Activated CD4-positive, alpha-beta memory T cell treated with anti-CD3 and anti-CD28 coated beads for 36 hours (primary cell): Measurements from ENCODE around the gene ENTREP3. TPM values are rescaled to one million over a fixed set of nuclear protein-coding genes. Genes with fewer than 3 reads are reported as not detected.

Source experiments
- CTCF ChIA-PET: fragments of 350-600 bp; sonication (Branson Sonifier 250); formaldehyde crosslinking; loops from one replicate; lab custom pipeline; 2021; ENCODE audit warnings: antibody characterized with exemption, inconsistent platforms; lab: Charles Lee
- POLR2A ChIA-PET: fragments of 350-600 bp; sonication (Branson Sonifier 250); formaldehyde crosslinking; loops from one replicate; lab custom pipeline; 2021; ENCODE audit warnings: antibody characterized with exemption; lab: Charles Lee
- DNase-seq: peaks from one replicate; pipeline ENCODE4 v3.0.0-alpha.2; 2020
- H3K27ac Mint-ChIP-seq: one replicate; pipeline ENCODE4 v1.8.0; 2021; ENCODE audit warnings: mixed read lengths
- H3K27me3 Mint-ChIP-seq: one replicate; pipeline ENCODE4 v1.8.0; 2021; ENCODE audit warnings: mixed read lengths
- H3K36me3 Mint-ChIP-seq: one replicate; pipeline ENCODE4 v1.8.0; 2021; ENCODE audit warnings: mixed read lengths
- H3K4me1 Mint-ChIP-seq: one replicate; pipeline ENCODE4 v1.8.0; 2021; ENCODE audit warnings: low read depth, mixed read lengths
- H3K4me3 Mint-ChIP-seq: one replicate; pipeline ENCODE4 v1.8.0; 2021; ENCODE audit warnings: mild to moderate bottlenecking, mixed read lengths
- H3K9me3 Mint-ChIP-seq: one replicate; pipeline ENCODE4 v1.8.0; 2021; ENCODE audit warnings: mixed read lengths
- intact Hi-C: fragments of 100-400 bp; cut with micrococcal nuclease; formaldehyde crosslinking; loops from one replicate; pipeline ENCODE4 v1.15.1; 2023
- total RNA-seq, 2 experiments: library from RNA; stranded (reverse); gene quantifications; one replicate each; pipeline ENCODE4 v1.2.3, GENCODE V29; 2021

The ENTREP3 gene
- total RNA-seq, 2 experiments from 2014 or later, result 32.9 to 34.1 TPM

DNA sequence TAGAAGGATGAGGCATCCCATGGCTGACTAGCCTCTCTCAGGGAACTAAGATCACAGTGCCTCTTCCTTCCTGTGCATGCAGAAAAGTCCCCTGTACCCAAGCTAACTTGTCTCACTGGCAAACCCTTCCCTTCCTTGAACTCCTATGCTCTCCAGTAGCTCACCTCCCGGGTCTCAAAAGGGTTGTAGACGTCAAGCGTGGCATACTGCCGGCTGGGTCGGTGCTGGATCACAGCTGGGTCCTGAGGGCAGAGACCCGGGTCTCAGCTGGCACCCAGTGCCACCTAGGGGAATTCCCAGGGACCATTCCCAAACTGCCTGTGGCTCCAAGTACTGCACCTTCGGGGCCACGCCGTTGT, 6.2 kb upstream of the ENTREP3 start:
- Mint-ChIP-seq H3K27me3 (no peaks in the 10 kb centered on the region), H3K27ac (peak overlapping the region; percentile 88), H3K36me3 (peaks cover 66% of the 10 kb centered on the region), H3K9me3 (no peaks in the 10 kb centered on the region), H3K4me1 (peaks cover 24% of the 10 kb centered on the region), H3K4me3 (peak overlapping the region; percentile 98)
- peak; percentile 52 for DNase-seq
- intact Hi-C loops, result no loop called here
- POLR2A ChIA-PET, result interaction anchor here (0.7 to 2.1 kb wide), 11 partner anchors 9 to 68 kb away, joined by 3 to 14 read pairs (median 4); partner anchors contain the start of genes CLK2 and FDPS
- CTCF ChIA-PET, result interaction anchor here (1.2 to 5.6 kb wide), 7 partner anchors 11 to 63 kb away, joined by 4 to 90 read pairs (median 11); partner anchors contain the start of gene CLK2

DNA sequence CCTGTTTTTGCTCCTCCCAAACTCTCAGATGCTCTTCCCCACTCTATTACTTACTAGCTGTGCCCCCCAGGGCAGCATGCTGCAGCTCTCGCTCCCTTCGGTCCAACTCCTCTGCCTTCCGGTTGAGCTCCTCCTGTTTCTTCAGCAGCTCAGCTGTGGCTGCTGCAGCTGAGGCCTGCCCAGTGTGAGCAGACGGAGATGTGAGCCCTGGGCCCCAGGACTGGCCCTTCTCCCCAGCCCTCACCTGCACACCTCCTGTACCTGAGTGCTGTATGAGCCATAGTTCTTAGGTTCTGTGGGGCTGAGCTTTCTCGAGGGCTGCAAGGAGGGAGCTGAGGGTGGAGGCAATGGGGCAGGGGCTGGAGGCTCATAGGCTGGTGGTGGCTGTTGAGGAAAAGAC, 5.0 kb upstream of the ENTREP3 start:
- no peaks in the 10 kb centered on the region for H3K9me3 Mint-ChIP-seq
- no peak for DNase-seq
- CTCF ChIA-PET, result interaction anchor here (1.1 to 5.6 kb wide), 5 partner anchors 10 to 67 kb away, joined by 3 to 90 read pairs (median 13); no protein-coding TSS in a partner anchor
- H3K27ac Mint-ChIP-seq, result peak overlapping the region; percentile 64
- POLR2A ChIA-PET, result interaction anchor here (1.0 to 1.2 kb wide), 2 partner anchors 15 to 52 kb away, joined by 3 to 5 read pairs; partner anchors contain the start of gene THBS3
- H3K36me3 Mint-ChIP-seq, result peaks cover 56% of the 10 kb centered on the region
- intact Hi-C loops, result no loop called here
- H3K4me1 Mint-ChIP-seq, result peaks cover 30% of the 10 kb centered on the region
- H3K27me3 Mint-ChIP-seq, result no peaks in the 10 kb centered on the region
- peak overlapping the region; percentile 98 for H3K4me3 Mint-ChIP-seq

GRCh38 chr1:155256058-155256852, 972 bp upstream of the ENTREP3 start:
- no peaks in the 10 kb centered on the region for H3K9me3 Mint-ChIP-seq
- ChIA-PET POLR2A (no interaction called here), CTCF (interaction anchor here (0.9 to 9.7 kb wide), 2 partner anchors 12 to 66 kb away, joined by 3 to 188 read pairs; partner anchors contain the start of gene RUSC1)
- DNase-seq, result no peak
- no peak overlapping the region for H3K27ac Mint-ChIP-seq
- intact Hi-C loops, result no loop called here
- H3K36me3 Mint-ChIP-seq, result peaks cover 24% of the 10 kb centered on the region
- peak overlapping the region; percentile 79 for H3K4me3 Mint-ChIP-seq
- no peaks in the 10 kb centered on the region for H3K27me3 Mint-ChIP-seq
- peaks cover 34% of the 10 kb centered on the region for H3K4me1 Mint-ChIP-seq

DNA sequence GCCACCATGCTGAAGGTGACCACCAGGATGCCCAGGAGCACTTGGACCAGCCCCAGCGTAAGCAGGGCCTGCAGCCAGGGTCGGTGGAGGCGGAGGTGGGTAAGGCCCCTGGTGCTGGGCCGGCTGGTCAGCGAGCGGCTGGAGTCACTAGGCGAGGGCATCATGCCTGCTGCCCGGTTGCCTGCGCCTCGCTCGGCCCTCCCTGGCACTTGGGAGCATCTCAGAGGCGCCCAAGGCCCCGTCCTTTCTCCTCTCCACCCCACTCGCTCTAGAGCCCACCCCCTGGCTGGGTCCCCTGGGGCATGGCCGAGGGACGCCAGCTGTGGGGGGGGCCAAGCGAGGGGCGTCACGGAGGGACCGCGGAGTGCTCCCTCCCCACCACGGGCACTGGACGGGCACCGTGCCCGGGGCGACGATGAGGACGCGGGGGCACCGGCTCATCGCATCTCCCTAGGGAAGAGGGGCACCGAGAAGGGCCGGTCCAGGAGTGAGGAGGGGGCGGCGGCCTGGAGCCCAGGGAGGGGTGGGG, 505 bp downstream of the ENTREP3 start:
- POLR2A ChIA-PET, result interaction anchor here (0.5 kb wide), 1 partner anchor 10 kb away, joined by 4 read pairs; no protein-coding TSS in a partner anchor
- intact Hi-C loops, result no loop called here
- H3K9me3 Mint-ChIP-seq, result no peaks in the 10 kb centered on the region

DNA sequence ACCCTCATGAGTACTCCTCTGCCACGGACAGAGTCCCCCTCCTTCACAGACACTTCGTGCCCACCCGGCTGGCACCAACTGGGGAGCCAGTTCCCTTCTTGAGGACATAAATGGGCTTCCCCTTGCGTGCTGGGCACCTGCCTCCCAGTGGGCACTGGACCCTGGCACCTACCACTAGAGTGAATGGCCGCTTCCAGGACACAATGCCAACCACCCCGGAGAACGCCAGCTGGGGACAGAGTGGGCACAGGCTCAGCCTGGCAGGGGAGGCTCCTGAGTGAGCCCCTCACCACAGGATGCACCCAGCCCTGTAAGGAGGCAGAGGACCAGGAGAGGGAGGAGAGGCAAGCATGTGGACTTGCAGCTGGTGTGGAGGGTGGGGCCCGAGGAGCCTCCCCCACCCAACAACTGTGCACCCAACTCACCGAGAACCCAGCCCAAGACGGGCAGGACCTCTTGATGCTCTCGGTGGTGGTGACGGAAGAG, 1.0 kb downstream of the ENTREP3 start:
- CTCF ChIA-PET, result interaction anchor here (1.4 to 9.7 kb wide), 2 partner anchors 61 to 68 kb away, joined by 3 to 188 read pairs; partner anchors contain the start of gene RUSC1
- peak overlapping the region; percentile 79 for H3K4me3 Mint-ChIP-seq
- H3K27me3 Mint-ChIP-seq, result no peaks in the 10 kb centered on the region
- H3K36me3 Mint-ChIP-seq, result peaks cover 16% of the 10 kb centered on the region
- H3K27ac Mint-ChIP-seq, result no peak overlapping the region
- no peak for DNase-seq
- POLR2A ChIA-PET, result no interaction called here
- intact Hi-C loops, result no loop called here
- no peaks in the 10 kb centered on the region for H3K9me3 Mint-ChIP-seq
- peaks cover 32% of the 10 kb centered on the region for H3K4me1 Mint-ChIP-seq

More for the DNA sequence above, 505 bp downstream of the ENTREP3 start:
- DNase-seq, result no peak
- peaks cover 32% of the 10 kb centered on the region for H3K4me1 Mint-ChIP-seq
- H3K4me3 Mint-ChIP-seq, result peak overlapping the region; percentile 79
- H3K27me3 Mint-ChIP-seq, result no peaks in the 10 kb centered on the region
- CTCF ChIA-PET, result interaction anchor here (1.4 to 9.7 kb wide), 2 partner anchors 61 to 68 kb away, joined by 3 to 188 read pairs; partner anchors contain the start of gene RUSC1
- H3K36me3 Mint-ChIP-seq, result peaks cover 16% of the 10 kb centered on the region
- no peak overlapping the region for H3K27ac Mint-ChIP-seq

GRCh38 chr1:155253797-155254196, 1.5 kb downstream of the ENTREP3 start:
- Mint-ChIP-seq H3K4me1 (peaks cover 32% of the 10 kb centered on the region), H3K4me3 (peak overlapping the region; percentile 79), H3K9me3 (no peaks in the 10 kb centered on the region), H3K27me3 (no peaks in the 10 kb centered on the region), H3K27ac (no peak overlapping the region), H3K36me3 (peaks cover 15% of the 10 kb centered on the region)
- intact Hi-C loops, result no loop called here
- CTCF ChIA-PET, result interaction anchor here (1.4 to 9.7 kb wide), 2 partner anchors 60 to 69 kb away, joined by 3 to 188 read pairs; partner anchors contain the start of gene RUSC1
- DNase-seq, result no peak
- POLR2A ChIA-PET, result interaction anchor here (0.7 kb wide), 1 partner anchor 9 kb away, joined by 4 read pairs; no protein-coding TSS in a partner anchor

DNA sequence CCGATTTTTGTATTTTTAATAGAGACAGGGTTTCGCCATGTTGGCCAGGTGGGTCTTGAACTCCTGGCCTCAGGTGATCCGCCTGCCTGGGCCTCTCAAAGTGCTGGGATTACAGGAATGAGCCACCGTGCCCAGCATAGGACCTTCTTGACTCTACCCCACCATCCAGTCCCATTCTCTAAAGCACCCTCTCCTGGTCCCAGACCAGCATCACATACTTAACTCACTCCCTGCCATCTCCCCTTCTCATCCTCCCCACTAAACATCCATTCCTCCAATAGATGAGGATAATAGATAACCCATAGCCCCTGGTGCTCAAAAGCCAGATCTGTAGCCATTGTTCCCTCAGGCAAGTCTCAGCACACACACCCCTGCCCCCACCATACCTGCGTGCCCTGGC, 2.1 kb downstream of the ENTREP3 start:
- Mint-ChIP-seq H3K4me1 (peaks cover 32% of the 10 kb centered on the region), H3K36me3 (peaks cover 10% of the 10 kb centered on the region), H3K4me3 (peak overlapping the region; percentile 79), H3K27ac (no peak overlapping the region), H3K9me3 (no peaks in the 10 kb centered on the region), H3K27me3 (no peaks in the 10 kb centered on the region)
- ChIA-PET POLR2A (interaction anchor here (0.7 kb wide), 1 partner anchor 8 kb away, joined by 4 read pairs; no protein-coding TSS in a partner anchor), CTCF (interaction anchor here (9.7 kb wide), 1 partner anchor 69 kb away, joined by 188 read pairs; the partner anchor contains the start of gene RUSC1)
- DNase-seq, result no peak
- intact Hi-C loops, result no loop called here

DNA sequence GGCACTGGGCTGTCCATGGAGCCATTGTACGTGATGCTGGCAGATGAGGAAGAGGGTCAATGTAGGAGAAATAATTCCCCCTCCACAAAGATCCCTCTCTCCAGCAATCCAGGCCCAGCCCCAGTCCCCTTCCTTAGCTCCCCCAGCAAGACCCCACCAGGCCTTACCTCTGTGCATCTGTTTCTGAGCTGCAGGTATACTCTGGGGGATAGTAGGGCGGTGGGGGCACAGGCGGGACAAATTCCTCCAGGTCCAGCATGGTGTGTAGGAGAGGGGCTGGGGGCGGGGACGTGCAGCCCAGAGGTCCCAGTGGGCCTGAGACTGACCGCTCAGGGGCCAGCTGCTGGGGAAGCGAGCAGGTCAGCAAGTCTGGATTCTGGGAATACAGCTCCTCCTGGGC, 3.7 kb downstream of the ENTREP3 start:
- Mint-ChIP-seq H3K9me3 (no peaks in the 10 kb centered on the region), H3K4me1 (peaks cover 32% of the 10 kb centered on the region), H3K27ac (no peak overlapping the region), H3K4me3 (no peak overlapping the region), H3K27me3 (no peaks in the 10 kb centered on the region), H3K36me3 (no peaks in the 10 kb centered on the region)
- POLR2A ChIA-PET, result interaction anchor here (0.8 to 2.4 kb wide), 7 partner anchors 10 to 358 kb away, joined by 3 to 9 read pairs (median 4); partner anchors contain the start of genes CLK2, FDPS, MTX1 and SCAMP3
- intact Hi-C loops, result loop anchor here (2.0 kb wide), 2 partner anchors 21 to 341 kb away; partner anchors contain the start of gene CLK2
- CTCF ChIA-PET, result interaction anchor here (0.6 to 9.7 kb wide), 39 partner anchors 8 to 534 kb away, joined by 3 to 188 read pairs (median 6); partner anchors contain the start of genes ASH1L, CLK2, FDPS and MTX1
- DNase-seq, result no peak

- peak overlapping the region; percentile 39 for H3K4me3 Mint-ChIP-seq
- H3K27ac Mint-ChIP-seq, result peak overlapping the region; percentile 31
Observed at GRCh38 chr1:155250633-155251449, 4.4 kb downstream of the ENTREP3 start.

GRCh38 chr1:155250246-155250632, 5.0 kb downstream of the ENTREP3 start:
- no peaks in the 10 kb centered on the region for H3K9me3 Mint-ChIP-seq
- ChIA-PET CTCF (interaction anchor here (0.8 to 9.7 kb wide), 42 partner anchors 9 to 579 kb away, joined by 3 to 188 read pairs (median 6); partner anchors contain the start of genes CLK2, FDPS, KRTCAP2 and MTX1), POLR2A (interaction anchor here (1.2 to 2.4 kb wide), 8 partner anchors 8 to 73 kb away, joined by 3 to 9 read pairs (median 4); partner anchors contain the start of genes CLK2, MTX1 and THBS3)
- no peaks in the 10 kb centered on the region for H3K36me3 Mint-ChIP-seq
- intact Hi-C loops, result loop anchor here (1.0 to 2.0 kb wide), 4 partner anchors 23 to 343 kb away; partner anchors contain the start of genes CLK2 and FDPS
- no peak overlapping the region for H3K27ac Mint-ChIP-seq
- no peak for DNase-seq
- H3K27me3 Mint-ChIP-seq, result no peaks in the 10 kb centered on the region
- H3K4me1 Mint-ChIP-seq, result peaks cover 31% of the 10 kb centered on the region
- peak overlapping the region; percentile 57 for H3K4me3 Mint-ChIP-seq

More at GRCh38 chr1:155250633-155251449, 4.4 kb downstream of the ENTREP3 start:
- CTCF ChIA-PET, result interaction anchor here (0.7 to 9.7 kb wide), 54 partner anchors 9 to 578 kb away, joined by 3 to 188 read pairs (median 6); partner anchors contain the start of genes ASH1L, CLK2, FDPS and KRTCAP2
- Mint-ChIP-seq H3K36me3 (no peaks in the 10 kb centered on the region), H3K27me3 (no peaks in the 10 kb centered on the region), H3K9me3 (no peaks in the 10 kb centered on the region), H3K4me1 (peaks cover 33% of the 10 kb centered on the region)
- POLR2A ChIA-PET, result interaction anchor here (0.8 to 2.4 kb wide), 12 partner anchors 9 to 359 kb away, joined by 3 to 9 read pairs (median 4); partner anchors contain the start of genes CLK2, FDPS, MTX1 and SCAMP3
- intact Hi-C loops, result loop anchor here (1.0 to 2.0 kb wide), 4 partner anchors 22 to 342 kb away; partner anchors contain the start of genes CLK2 and FDPS
- peak; percentile 97 for DNase-seq
